ENCODE results near the gene P2RX1.
A peak's percentile ranks its signal among the peaks of the same experiment; 100 is the strongest.

The P2RX1 gene

DNA sequence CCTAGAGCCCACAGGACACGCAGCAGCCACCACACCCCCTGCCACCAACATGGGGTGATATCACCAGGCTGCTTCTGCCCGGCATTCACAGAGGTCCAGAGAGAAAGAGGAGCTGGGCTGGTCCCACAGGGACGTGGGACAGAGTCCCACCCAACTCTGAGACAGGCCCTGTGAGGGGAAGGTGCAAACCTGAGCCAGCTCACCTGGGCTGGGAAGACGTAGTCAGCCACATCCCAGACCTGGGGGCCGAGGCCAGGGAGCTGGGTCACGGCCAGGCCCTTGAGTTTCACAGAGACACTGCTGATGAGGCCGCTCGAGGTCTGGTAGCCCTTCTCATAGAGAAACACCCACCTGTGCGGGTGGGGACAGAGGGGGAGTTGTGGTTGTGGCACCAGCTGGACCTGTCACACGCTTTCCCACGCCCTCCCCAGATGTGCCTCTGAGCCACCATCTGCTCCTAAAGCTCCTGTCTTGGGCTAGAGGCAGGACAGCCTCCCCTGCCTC is 11.2 kb downstream of the P2RX1 start:
- DNase-seq (ENCODE audit: low spot score): no peak

DNA sequence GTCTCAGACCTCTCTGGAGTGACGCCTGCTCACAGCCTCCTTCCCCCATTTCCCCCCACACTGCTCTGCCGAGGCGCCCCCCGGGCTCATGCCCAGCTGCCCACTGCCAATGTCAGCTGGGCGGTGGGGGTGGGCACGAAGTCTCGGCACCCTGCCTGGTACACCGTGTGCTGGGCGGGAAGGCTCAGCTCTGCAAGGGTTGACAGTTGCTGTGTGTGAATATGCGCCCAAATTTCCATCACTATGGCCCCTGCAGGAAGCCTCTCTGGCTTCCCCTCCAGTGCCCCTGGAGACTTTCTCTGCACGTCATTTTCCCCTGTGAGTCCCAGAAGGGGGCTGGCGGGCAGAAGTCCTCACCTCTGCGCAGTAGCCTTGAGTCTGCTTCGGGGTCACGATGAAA is 11.8 kb downstream of the P2RX1 start:
- no peak for DNase-seq (ENCODE audit: low spot score)

DNA sequence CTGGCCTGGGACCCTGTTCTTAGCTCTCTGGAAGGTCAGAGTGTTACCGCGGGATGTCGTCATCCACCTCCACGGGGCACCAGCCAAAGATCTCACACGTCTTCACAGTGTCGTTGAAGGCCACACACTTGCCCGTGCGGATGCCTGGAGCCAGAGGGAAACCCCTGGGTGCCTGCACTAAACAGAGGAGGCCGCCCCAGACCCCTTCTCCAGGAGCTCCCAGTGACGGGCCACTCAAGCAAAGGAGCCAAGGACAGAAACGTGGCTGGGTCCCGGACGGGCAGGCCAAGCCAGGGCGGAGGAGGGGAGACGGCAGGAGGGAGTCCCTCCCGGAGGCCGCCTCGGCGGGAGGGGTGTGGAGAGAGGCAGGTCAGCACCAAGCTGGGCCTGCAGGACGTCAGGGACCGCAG is 12.4 kb downstream of the P2RX1 start:
- DNase-seq (ENCODE audit: low spot score): no peak

DNA sequence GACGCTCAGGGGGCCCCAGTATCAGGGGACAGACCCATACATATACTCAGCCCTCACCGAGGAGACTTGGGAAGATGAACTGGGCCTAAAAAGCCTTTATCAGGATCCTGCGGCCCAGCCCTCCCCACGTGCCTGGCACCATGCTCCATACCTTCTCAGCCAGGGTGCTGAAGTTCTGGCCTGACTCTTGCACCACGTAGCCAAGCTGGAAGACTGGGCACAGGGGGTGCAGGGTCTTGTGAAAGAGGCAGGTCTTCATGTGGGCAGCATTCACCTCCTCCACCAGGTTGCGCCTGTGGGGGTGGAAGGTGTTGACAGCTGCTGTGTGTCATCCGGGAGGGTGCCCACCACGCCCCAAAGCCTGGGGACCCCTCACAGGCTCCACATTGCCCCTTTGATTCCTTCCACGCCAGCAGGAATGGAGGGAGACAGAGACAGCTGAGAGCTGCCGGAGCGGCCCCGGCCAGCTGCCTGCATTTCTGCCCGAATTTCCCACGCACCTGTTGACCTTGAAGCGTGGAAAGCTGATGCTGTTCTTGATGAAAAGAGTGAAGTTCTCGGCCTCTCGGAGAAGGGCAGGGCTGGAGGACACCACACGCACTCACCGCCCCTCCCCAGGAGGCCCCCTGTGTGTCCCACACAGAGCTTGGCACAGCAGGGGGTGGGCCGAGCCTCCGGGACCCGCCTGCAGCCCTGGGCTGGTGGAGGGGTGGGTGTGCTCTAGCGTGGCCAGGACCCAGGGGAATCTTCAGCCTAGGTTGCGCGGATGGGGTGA is 13.0 kb downstream of the P2RX1 start:
- DNase-seq (ENCODE audit: low spot score): no peak

DNA sequence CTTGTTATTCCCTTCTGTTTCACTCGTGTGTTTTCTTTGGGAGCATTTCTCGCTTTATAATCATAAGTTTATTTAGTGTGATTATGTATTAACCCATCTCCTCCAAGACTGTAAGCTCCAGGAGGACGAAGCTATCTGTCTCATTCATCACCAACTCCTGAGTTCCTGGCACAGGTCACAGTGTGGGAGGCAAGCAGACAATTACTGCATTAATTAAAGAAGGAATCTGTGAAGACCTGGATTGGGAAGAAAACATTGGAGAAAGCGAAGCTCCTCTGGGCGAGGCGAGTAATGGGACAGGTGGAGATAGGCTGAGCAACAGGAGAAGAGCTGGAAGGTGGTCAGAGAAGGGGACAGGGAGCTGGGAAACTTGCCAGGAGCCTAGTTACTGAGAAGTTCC is 15.6 kb downstream of the P2RX1 start:
- no peak for DNase-seq (ENCODE audit: low spot score)

DNA sequence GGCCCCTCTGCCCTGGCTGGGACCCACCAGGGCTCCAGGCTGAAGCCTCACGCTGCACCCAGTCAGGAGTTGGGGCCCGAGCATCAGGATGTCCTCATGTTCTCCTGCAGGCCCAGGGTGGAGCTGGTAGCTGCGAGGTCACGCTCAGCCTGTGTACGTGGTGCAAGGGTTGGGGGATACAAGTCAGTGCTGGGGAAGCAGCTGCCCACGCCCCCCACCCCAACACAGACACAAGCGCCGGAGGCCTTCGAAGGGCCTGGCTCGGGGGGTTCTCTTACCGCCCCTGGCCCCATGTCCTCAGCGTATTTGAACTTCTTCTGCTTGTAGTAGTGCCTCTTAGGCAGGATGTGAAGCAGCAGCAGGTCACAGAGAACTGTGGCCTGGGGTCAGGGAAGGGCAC is 18.5 kb downstream of the P2RX1 start:
- DNase-seq (ENCODE audit: low spot score): no peak

DNA sequence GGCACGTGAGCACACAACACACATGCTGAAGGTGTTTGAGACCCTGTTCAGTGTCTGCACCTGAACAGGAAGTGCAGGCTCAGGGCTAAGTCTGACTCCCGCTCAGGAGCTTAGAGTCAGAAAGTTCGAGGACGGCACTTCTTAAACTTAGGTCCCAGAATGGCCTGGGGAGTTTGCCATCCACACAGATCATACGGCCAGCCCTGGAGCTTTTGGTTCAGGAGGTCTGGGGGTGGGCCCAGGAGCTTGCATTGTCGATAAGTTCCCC is 19.4 kb downstream of the P2RX1 start:
- DNase-seq (ENCODE audit: low spot score): no peak

DNA sequence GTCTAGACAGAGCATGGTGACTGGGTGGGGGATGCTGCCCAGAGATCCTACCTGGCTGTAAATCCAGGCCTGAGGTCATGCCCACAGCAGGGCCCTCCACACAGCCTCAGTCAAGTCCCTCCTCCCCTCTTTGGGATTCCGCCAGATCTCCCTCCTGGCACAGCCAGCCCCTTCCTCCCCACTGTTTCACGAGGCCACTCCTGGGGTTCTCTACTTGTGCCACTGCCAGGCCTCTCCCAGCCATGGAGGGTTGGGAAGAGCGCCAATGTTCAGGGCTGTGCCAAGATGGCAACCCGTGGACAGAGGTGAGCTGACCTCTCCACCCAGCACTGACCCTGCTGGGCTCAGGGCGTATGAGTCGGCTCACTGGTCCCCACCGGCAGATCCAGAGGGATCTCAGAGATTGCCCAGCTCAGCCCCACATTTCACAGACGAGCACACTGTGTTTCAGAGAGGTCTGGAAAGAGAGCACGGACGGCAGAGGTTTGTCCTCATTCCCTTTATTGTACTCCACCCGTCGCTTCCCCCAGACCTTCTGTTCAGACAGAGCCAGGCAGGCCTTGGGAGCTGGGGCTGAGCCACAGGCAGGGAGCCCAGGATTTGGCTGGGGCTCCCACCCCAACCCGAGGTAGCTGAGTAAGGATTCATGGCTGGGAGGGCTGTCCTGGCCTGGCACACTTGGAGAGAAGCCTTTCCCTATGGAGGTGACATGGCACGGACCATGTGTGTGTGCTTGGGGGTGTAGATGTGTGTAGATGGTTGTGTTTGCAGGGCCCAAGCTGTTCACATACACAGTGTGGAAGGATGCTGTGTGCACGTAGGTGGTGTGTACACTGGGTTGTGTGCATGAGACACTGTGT is 19.9 kb downstream of the P2RX1 start:
- no peak for DNase-seq (ENCODE audit: low spot score)

DNA sequence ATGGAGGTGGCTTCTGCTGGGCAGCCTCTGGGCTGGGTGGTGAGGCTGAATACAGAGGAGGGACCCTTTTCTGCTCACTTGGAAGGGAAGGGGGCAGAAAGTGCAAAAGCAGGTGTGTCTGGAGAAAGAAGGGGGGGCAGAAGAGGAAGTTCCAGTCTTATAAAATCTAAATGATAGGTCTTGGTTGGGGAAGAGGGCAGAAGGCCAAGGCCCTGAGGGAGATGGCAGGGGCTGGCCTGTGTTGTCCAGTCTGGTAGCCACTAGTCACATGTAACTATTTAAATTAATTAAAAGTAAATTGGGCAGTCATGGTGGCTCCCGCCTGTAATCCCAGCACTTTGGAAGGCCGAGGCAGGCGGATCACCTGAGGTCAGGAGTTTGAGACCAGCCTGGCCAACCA is 20.9 kb downstream of the P2RX1 start:
- no peak for DNase-seq (ENCODE audit: low spot score)

DNA sequence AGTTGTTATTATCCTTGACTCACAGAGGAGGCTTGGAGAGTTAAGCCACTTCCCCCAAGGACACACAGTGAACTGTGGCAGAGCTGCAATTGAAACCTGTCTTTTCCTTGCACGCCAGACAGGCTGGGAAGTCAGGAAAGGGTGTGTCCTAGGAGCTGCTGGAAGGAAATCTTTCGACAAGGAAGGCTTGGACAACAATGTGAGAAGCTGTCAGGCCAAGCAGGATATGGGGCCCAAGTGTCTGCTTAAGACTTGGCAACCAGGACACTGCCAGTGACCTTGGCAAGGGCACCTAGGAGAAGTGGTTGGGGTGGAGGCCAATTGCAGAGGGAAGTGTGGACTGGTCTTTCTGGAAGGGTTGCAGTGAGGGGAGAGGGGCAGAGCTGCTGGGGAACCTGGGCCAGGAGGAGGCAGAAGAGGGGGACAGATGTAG is 21.3 kb downstream of the P2RX1 start:
- DNase-seq (ENCODE audit: low spot score): no peak

DNA sequence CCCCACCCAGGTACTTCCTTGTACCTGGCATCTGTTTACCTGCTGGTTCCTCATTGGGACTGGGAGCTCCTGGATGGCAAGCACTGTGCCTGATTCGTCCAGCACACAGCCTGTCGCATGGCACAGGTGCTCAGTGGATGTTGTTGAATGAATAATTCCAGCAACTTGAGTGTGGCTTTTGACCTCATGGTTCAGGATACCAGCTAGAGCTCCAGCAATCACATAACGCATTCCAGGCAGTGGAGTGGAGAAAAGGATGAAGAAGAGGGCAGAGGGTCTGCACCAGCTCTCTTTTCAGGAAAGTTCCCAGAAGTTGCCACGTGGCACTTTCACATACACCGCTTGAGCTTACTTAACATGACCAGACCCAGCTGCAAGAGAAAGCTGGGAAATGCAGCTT is 22.1 kb downstream of the P2RX1 start:
- no peak for DNase-seq (ENCODE audit: low spot score)

DNA sequence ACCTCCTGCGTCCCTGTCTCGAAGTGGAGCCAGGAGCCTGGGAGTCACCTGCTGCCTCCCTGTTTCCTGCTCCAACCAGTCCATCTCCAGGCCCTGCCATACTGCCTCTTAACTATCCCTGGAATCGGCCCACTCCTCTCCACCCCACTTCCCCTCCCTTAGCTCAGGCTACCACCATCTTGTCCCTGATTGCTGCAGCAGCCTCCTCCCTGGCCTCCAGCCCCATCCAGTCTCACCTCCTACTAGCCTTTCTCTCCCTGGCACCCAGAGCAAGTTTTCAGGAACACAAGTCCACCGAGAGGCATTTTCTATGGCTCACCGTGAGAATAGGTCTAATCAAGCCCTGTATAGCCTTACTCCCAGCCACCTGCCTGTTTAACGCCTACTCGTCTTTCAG is 22.5 kb downstream of the P2RX1 start:
- DNase-seq (ENCODE audit: low spot score): no peak

DNA sequence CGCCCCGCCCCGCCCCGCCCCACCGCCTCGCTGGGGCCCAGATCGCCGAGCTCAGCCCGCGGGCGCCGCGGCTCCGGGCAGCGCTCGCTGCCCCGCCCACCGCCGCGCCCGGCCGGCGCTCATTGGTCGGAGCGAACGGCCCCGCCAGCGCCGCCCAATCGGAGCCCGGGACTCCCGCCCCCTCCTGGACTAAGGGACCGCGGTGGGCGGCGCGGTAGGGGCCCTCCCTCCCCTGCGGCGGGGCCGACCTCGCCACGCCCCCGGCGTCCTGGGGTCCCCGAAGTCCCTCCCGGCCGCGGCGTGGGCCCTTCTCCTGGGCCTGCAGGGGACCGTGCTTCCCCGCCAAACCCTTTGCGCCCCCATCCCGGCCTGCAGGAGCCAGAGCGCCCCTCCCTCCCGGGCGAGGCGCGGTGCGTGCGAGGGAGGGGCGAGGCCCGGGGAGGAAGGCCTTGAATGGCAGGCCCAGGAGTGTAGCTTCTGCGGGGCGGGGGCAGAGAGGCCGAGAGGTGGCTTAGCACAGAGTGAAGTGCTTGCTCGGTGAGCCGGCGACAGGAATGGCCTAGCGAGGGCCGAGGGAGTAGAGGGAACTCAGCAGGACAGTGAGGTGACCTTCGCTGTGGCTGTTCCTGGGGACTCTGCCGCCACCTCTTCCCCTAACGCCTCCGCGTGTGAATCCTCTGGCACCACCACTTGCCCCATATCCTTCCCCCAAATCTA is 23.1 kb downstream of the P2RX1 start, which contains the start of gene CAMKK1:
TSS of gene CAMKK1 (minus strand) at position 51 of the 717 bp plus-strand sequence. CDS start 7,366 bp downstream, outside the sequence.
- DNase-seq (ENCODE audit: low spot score): peak; percentile 98

DNA sequence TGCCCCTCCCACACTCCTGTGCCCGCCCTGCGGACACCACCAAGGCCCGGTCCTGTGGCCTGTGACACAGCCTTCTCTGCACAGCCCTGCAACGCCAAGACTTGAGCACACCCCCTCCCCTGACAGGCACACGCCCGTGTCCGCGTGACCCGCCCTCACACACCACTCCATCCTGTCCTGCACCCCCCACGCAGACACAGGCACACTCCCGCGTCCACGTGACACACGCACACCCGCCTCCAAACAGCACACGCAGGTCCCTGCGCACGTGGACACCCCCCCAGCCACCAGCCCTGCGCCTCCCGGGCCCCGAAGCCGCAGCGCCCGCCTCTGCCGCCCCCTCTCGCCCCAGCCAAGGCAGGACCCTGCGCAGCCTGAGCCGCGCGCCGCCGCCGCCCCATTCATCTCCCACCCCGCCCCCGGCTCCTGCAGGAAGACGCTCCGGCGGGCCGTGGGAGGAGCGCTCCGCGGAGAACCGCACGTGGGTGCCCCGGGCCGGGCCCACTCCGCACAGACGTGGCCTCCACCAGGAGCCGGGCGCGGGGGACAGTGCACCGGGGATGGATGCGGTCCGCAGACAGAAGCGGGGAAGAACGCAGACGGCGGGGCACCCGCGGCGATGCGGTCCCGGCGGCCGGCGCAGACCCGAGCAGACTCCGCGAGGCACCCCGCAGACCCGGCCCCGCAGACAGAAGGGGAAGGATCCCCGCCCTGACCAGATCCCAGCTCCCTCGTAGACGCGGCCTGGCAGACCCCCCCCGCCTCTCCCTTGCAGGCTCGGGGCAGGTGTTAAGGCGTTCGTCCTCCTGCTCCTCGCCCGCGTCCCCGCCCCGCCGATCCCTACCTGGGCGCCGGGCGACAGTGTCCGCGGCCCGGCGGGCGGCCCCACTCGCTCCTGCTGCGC is 23.9 kb downstream of the P2RX1 start:
- peak; percentile 76 for DNase-seq (ENCODE audit: low spot score)

DNA sequence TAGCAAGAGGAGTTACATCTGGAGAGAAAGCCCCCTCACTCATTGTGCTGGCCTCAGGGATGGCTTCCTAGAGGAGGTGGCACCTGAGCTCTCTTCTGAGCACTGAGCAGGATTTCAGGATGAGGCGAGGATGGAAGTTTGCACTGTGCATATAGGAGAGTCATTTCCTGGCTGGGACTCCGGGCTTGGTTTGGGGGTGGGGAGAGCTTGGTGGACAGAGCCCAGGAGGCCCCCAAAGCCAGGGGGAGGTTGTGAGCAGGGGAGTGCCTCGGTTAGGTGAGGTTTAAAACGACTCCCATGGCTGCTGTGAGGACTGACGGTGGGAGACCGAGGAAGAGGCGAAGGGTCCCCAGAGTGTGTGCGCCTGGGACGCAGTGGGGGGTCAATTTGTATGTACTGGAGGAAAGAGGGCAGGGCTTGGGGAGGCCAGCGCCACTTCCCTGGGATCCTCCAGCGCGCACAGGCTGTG is 24.6 kb downstream of the P2RX1 start:
- no peak for DNase-seq (ENCODE audit: low spot score)

DNA sequence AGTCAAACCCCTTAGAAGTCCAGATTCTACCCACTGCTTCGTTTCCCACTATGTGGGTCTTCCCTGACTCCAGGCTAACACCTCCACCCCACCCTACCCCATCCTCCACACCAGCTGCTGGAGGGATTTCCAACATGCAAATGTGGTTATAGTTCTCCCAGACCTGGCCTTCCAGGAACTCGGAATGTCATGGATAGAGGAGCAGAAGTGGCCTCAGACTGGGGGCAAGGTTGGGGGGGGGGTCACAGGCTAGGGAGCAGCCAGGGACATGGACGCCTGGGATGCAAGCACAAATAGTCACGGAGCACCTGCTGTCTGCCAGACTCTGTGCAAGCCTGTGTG is 25.4 kb downstream of the P2RX1 start:
- DNase-seq (ENCODE audit: low spot score): no peak

DNA sequence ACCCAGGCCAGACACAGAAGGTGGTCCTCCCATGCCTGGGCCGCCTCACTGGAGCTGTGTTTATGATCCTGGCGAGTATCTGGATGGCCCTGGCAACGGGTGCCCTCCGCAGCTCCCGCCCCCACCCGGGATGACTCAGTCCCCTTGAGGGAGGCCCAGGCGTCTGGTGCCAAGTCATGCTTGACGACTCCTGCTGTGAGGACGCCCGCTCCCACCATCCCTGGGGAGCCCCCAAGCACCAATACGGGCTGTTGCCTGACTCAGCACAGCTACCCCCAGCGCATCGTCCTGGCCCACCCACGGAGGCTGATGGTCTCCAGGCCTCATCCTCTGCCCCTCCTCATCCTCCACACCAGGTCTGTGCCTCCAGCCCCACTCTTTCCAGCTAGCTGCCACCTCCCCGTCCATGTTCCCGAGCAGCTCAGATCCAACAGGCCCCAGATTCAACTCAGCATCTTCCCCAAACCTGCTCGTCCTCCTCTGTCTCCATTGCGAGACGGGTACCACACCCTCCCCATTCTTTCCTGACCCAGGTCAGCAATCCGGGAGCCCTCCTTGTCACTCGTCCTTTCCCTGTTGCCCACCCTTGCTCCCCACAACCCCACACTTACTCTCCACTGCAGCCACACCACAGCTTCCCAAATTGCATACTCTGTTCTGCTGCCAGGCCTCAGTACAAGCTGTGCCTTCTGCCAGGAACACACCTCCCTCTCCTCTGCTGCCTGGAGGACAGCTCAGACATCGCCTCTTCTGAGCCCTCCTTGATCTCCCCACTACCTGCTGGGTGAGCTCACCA is 26.0 kb downstream of the P2RX1 start:
- peak; percentile 80 for DNase-seq (ENCODE audit: low spot score)

DNA sequence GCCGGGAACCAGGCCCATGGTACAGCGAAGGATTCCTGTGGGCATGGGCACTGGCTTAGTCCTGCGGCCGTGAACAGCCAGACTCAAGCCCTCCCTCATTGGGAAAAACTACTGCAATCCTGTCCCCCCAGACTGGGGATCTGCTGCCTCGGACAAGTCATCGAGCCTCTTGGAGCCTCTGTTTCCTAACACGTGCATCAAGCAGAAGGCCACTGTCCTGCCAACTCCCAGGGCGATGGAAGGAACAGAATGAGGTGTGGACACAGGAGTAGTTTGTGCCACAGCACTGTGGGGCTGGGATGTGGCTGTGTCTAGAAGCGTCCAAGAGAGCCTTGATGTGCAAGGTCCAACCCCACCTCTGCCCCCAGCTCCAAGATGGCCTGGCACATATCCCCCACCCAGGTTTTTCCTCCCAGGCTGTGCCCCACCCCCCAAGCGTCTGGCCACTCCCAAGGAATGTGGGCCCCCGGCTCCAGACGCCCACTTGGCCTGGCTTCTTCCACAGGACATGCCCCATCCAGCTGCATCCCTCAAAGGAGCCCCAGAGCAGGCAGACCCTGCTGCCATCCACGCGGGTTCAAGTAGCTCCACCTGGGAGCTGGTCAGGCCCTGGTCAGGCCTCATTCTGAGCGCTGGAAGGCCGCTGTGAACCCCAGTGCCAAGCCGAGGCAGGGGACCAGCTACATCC is 26.8 kb downstream of the P2RX1 start:
- no peak for DNase-seq (ENCODE audit: low spot score)

DNA sequence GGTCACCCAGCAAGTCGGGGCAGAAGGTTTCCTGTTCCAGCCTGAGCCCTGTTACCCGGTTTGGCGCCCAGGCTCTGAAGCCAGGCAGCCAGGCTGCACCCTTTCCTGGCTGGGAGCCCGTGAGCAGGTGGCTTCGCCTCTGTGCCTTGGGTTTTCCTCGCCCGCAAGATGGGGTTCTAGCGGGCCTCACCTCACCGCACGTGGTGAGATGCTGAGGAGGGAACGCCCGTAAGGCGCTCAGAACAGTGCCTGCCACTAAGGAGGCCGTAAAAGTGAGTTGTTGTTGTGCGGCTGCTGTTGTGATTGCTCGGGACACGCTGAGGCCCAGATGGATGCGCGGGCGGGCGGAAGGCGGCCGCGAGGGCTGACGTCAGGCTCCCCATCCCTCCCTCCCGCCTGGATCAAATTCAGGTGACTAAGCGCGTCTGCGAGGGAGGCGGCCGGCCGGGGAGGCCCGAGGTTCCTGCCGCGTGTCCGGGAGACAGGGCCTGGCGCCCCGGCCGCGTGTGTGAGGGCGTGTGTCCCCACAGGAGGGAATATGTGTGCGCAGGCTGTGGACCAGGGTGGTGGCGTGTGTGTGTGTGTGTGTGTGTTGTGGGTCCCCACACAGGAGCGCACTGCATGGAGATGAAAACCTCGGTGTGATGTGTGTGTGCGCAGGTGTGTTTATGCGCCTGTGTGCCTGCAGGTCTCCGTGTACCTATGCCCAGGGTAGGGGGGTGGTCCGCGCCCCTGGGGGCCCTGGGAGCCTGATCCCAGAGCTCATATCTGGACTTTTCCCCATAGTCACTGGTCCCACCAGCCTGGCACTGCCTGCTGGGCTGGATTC is 27.7 kb downstream of the P2RX1 start:
- DNase-seq (ENCODE audit: low spot score): peak; percentile 96
